NCI-H510A (cell line): ENCODE results near the gene CSK.

ENCODE experiments used
- DNase-seq: peaks from one replicate; lab custom pipeline; 2025; lab: John Stamatoyannopoulos, UW

CSK gene

DNA sequence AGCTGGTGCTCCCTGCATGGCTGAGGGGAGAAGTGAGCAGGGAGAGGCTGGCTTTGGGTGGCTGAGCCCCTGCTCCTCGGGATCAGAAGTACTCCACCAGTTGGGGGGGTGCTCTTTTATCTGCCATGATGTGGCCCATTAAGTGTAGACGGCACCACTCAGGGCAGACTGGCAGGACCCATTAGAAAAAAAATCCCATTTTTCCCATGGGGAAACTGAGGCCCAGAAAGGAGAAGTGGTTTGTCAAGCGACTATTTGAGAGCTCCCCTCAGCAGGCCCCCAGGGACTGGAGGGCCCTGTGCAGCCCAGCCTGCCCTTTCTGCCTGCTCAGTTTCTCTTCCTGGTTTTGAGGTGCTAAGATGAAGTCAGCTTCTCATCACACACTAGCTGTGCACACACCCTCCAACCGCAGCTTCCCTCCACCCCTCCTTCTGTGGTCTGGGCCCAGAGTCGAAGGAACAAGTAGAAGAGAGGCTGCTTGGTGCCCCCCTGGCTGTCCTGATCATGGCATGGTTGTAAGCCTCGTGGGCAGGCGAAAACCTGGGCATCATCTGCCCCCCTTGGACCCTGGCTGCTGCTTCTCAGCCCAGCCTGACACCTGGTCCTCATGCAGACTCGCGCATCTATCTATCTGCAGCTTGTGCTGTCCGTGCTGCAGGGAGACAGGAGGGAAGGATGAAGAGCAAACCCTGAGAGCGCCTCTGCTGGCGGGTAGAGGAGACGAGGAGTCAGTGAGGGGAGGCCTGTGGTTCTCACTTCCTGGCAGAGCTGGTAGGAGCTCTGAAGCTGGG, 5.6 kb downstream of the CSK start:
- DNase-seq, result peak; percentile 47

DNA sequence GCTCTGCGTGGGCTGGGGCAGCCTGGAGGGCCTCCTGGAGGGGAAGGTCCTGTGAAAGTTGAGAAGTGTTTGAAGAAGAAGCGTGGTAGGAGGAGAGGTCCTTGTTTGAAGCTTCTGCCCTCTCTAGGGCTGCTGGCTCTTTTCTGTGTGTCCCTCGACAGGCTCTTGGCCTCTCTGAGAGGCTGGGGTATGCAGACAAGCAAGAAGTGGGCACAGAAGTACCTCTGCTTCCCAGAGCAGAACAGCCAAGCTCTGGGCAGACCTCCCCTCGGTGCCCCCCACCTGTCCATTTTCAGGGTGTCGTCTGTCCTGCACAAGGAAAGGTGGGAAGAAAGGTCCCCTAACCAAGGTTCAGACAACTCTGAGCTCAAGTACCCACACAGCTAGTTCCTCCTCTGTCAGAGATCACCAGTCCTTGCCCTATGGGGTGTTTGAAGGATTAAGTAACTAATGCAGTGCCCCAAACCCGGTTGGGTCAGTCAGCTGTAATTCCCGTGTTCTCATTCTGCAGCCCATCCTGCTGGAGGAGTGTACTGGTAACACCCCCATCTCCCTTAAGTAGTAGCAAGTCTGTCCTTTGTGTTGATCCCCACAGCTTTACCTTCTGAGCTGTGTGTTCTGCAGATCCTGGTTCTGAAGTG, 6.3 kb downstream of the CSK start:
- DNase-seq, result no peak

GRCh38 chr15:74788683-74789151, 6.8 kb downstream of the CSK start:
- DNase-seq, result no peak

- no peak for DNase-seq
These were observed 7.3 kb downstream of the CSK start for GRCh38 chr15:74789171-74789631.

DNA sequence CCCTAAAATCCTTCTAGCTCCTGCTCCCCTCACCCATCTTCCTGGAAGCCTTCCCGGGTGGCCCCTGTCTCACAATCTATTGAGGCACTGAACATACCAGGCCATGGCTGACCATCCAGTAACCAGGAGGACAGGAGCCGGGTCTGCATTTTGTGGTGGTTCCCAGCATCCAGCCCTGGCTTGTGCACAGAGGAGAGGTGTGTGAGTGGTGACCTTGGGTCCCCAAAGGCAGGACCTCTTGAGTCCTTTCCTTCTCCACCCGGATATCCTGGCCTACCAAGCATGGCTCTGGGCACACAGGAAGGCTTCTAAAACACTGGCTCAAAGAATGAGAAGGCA, 7.8 kb downstream of the CSK start:
- no peak for DNase-seq

GRCh38 chr15:74790080-74790916, 8.4 kb downstream of the CSK start:
- DNase-seq, result no peak

- DNase-seq, result no peak
These were observed 9.1 kb downstream of the CSK start for GRCh38 chr15:74791007-74791406.

DNA sequence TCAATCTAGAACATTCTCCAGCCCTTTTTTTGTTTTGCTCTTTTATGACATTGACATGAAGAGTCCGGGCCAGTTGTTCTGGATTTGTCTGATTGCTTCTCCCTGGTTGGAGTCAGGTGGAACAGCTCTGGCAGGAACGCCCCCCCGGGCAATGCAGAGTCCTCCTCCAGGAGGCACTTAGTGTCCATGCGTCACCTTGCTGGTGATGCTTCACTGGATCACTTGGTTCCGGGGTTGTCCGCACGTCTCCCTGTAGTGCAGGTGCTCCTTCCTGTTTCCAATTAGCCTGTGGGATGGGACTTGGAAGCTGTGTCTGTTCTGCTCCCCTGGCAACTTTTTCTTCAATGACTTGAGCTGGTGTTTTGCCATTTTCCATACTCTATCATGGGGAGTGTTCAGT, 9.8 kb downstream of the CSK start:
- no peak for DNase-seq

DNA sequence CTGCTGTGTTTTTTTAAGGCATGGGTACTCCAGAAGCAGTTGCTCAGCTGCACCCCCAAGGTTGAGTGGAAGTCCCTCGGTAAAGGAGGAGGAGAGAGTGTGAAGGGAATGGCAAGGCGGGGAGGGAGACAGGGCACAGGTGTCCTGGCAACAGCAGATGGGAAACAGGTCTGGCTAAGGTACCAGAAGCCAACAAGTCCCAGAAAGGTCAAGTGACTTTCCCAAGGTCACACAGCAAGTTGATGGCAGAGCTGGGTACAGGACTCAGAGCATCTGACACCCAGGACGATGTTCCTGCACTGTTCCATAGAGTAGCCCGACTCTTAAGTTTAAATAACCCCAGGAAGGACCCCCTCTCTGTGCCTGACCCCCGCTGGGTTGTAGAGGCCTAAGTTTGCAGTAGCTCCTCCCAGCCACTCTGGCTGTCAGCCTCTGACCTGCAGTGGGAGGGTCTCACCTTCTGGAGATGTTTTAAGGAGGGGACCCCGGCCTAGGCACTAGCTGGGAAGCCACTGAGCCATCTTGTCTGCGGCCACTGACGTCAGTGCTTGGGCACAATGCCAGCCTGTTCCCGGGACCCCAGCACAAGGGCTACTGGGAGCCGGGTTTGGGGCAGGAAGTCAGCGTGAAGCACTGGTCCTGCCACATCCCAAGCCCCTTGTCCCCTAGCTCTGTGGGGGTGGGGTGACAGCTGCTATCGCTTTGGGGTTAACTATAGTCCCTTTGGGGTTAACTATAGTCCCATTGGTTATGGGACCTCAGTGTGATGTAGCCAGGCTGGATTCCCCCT, 10.5 kb downstream of the CSK start:
- DNase-seq, result no peak

DNA sequence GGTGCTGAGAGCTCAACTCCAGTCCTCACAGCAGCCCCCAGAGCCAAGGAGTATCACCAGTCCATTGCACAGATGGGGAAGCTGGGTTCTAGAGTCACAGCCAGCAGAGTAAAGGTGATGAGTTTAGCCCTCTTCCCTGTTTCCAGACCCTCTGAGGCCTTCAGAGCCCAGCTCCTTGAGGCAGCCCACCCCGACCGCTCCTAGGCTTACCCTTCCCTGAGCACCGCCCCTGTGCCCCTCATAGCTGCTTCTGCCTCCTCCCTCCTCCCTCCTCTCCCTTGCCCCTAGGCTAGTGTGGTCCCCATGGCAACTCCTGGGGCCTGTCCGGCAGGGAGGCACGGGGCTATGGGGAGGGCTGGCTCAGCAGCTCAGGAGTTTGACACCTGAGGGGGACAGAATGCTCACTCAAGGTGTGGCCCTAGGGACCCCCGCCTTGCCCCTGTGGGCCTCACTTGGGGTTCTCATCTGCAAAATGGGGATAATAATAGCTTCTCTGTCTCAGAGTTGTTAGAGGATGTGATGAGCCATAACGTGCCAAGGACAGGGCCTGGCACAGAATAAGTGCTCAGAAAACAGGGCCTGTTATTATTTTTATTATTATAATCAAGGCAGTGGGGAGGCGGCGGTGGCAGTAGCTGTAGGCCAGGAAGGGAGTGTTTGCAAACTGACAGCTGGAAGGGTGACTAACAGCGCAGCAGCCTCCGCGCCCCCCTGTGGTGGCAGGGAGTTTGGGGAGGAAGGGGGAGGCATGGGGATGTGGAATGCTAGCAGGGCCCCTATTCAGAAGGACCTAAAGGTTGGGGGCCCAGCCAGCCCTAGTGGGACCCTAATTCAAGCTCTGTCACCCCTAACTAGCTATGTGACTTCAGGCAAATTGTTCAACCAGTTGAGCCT, 11.5 kb downstream of the CSK start:
- DNase-seq, result no peak

DNA sequence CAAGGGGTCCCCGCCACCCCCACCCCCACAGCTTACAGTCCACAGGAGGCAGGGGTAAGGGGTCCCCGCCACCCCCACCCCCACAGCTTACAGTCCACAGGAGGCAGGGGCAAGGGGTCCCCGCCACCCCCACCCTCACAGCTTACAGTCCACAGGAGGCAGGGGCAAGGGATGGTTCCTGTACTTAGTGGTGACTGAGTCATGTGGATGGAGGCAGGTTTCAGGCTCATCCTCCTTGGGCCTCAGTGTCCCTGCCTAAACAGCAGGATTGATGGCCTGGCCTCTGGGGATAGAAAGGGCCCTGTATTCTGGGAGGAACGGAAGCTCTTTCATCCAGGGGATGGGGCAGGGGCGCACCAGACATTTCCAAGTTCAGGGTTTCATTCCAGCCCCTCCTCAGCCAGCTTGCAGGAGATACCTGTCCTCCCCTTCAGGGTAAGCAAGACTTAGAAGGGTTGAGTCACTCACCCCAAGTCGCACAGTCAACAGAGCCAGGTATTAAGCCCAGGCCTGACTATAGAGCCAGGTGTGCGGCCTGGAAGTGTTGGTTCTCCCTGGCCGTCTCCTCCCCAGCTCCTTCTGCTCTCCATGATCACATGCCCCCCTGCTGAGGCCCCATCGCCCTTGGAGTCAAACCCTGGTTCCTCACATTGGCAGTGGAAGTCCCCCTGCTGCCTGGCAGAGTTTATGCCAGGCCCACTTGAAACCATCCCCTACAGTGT, 12.5 kb downstream of the CSK start:
- no peak for DNase-seq

DNA sequence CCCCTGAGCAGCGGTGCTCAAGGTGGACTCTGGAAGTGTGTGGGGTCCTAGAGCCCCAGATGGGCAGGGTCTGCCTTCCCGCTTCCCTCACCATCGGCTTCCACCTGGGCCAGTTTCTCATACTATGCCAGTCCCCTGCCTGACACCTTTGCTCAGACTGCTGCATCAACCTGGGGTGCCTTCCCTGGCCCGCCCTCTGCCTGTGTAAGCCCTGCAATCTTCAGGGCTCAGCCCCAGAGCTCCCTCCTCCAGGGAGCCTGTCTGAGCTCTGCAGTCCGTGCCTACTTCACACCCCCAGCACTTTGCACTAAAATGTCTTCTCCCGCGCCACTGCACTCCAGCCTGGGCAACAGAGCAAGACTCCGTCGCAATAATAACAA, 13.1 kb downstream of the CSK start:
- no peak for DNase-seq

DNA sequence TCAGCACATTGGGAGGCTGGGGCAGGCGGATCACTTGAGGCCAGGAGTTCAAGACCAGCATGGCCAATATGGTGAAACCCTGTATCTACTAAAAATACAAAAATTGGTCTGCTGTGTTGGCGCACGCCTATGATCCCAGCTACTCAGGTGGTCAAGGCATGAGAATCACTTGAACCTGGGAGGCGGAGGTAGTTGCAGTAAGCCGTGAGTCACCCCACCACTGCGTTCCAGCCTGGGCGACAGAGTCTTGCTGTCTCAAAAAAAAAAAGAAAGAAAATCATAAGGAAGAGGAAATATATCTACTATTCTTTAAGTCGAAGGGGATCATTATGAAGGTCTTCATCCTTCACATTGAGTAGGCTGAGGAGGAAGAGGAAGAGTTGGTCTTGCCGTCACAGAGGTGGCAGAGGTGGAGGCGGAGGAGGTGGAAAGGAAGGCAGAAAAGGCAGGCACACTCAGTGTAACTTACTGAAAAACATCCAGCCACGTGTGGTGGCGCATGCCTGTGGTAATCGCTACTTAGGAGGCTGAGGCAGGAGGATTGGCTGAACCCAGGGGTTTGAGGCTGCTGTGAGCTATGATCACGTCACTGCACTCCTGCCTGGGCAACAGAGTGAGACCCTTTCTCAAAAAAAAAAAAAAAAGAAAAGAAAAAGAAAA, 14.2 kb downstream of the CSK start:
- no peak for DNase-seq

- no peak for DNase-seq
These were observed 16.7 kb downstream of the CSK start for GRCh38 chr15:74798388-74799254.

DNA sequence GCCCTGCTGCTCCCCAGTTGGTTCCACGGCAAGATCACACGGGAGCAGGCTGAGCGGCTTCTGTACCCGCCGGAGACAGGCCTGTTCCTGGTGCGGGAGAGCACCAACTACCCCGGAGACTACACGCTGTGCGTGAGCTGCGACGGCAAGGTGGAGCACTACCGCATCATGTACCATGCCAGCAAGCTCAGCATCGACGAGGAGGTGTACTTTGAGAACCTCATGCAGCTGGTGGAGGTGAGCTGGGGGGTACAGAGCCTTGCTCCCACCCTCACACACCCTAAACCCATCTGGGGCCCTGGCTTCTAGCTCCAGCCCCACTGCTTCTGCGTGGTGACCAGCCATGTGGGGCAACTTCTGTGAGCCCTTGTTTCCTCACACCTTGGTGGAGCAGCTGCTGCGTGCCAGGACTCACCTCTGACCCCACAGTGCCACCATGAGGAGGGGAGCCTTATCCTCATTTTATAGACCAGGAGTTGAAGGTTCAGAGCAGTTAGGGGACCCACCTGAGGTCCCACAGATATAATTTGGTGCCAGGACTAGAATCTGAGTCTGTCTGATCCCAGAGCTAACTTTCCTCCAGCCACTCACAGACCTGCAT, 17.5 kb downstream of the CSK start:
- no peak for DNase-seq

DNA sequence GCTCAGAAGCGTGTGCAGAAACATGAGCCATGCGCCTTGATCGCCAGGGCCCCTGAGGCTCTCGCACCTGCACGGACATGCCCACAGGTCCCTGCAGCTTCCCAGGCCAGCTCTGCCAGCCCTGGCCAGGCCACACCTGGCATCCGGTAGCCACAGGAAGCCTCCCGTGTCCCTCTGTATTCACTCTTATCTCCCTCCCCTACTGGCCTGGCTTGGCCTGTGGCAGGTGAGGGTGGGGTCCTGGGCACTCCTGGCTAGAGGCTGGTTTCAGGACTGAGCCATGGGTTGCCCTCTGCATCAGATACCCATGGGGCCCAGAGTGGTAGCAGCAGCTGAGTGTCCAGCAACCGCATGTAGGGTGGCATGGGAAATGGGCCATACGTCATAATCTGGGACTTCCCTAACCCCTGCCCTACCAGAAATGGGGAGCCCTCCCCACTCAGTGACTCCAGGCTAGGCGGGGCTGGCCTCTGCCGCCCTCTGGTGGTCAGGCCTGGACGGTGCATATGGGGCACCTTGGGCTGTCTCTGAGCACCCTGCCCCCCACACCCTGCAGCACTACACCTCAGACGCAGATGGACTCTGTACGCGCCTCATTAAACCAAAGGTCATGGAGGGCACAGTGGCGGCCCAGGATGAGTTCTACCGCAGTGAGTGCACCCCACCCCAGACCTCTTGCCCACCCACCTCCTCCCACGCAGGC, 18.1 kb downstream of the CSK start:
- DNase-seq, result peak; percentile 46

DNA sequence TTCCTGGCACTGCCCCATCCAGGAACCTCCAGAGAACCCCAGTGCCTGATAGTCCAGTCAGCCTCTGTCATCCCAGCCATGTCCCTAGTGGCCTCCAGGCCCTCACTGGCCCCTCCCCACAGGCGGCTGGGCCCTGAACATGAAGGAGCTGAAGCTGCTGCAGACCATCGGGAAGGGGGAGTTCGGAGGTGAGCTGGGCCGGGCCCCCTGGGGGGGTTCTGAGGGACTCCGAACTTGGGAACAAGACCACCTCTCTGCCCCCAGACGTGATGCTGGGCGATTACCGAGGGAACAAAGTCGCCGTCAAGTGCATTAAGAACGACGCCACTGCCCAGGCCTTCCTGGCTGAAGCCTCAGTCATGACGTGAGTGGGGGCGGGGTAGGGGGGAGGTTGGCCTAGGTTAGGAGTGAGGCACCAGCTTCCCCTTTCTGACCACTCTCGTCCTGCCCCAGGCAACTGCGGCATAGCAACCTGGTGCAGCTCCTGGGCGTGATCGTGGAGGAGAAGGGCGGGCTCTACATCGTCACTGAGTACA, 18.7 kb downstream of the CSK start:
- DNase-seq, result no peak
